ENCODE data around the gene EFNA5.

- TF ChIP-seq CTCF (tag by site-specific recombination; IDR thresholded peaks at IDR 0.05) (no peak), ZBTB10 (tag by site-specific recombination; IDR thresholded peaks at IDR 0.05) (no peak), ZBTB20 (tag by site-specific recombination; IDR thresholded peaks at IDR 0.05) (no peak), GLIS2 (tag by site-specific recombination; IDR thresholded peaks at IDR 0.05) (no peak), REST (tag by site-specific recombination; IDR thresholded peaks at IDR 0.05) (no peak), TCF7L2 (IDR thresholded peaks at IDR 0.05; ENCODE audit: borderline replicate concordance, low read depth, low read length) (no peak), YY1 (tag by site-specific recombination; IDR thresholded peaks at IDR 0.05) (no peak), ATF2 (tag by site-specific recombination; IDR thresholded peaks at IDR 0.05; ENCODE audit: low read depth) (no peak), ZNF350 (tag by site-specific recombination; IDR thresholded peaks at IDR 0.05) (no peak), SP2 (tag by site-specific recombination; IDR thresholded peaks at IDR 0.05) (no peak), ZNF138 (tag by site-specific recombination; IDR thresholded peaks at IDR 0.05; ENCODE audit: borderline replicate concordance) (no peak), GFI1B (tag by site-specific recombination; IDR thresholded peaks at IDR 0.05) (no peak), ZSCAN23 (tag by site-specific recombination; IDR thresholded peaks at IDR 0.05) (no peak)
- TF ChIP-seq, protein P1, sequence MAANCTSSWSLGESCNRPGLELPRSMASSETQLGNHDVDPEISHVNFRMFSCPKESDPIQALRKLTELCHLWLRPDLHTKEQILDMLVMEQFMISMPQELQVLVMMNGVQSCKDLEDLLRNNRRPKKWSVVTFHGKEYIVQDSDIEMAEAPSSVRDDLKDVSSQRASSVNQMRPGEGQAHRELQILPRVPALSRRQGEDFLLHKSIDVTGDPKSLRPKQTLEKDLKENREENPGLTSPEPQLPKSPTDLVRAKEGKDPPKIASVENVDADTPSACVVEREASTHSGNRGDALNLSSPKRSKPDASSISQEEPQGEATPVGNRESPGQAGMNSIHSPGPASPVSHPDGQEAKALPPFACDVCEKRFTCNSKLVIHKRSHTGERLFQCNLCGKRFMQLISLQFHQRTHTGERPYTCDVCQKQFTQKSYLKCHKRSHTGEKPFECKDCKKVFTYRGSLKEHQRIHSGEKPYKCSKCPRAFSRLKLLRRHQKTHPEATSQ (tag by site-specific recombination; IDR thresholded peaks at IDR 0.05): no peak
Measured at GRCh38 chr5:107370396-107370968, 300.3 kb downstream of the EFNA5 start.

All from HEK293 (cell line).